DND-41 (cell line): ENCODE results near the gene ZNF609.

Experiments used
- ATAC-seq: fragments of 200-7000 bp; cut with Tn5 transposase; 3 replicates; pipeline ENCODE4 v1.9.1; 2021; ENCODE audit warnings: low read depth; ENCODE audit not compliant: insufficient read depth
- DNase-seq: peaks from one replicate; pipeline ENCODE4 v3.0.0-alpha.2; 2020
- H2AFZ ChIP-seq: 2 replicates; pipeline ENCODE4 v1.6.0; 2012; ENCODE audit warnings: low read depth, low read length
- H3K27ac ChIP-seq: 2 replicates; pipeline ENCODE4 v1.5.1; 2012; ENCODE audit warnings: low read length, inconsistent platforms
- H3K27me3 ChIP-seq: fragments of 200-600 bp; sonication (generic); 2 replicates; pipeline ENCODE4 v1.6.0; 2012; ENCODE audit warnings: low read length, mild to moderate bottlenecking, inconsistent platforms; ENCODE audit not compliant: insufficient read depth, poor library complexity
- H3K36me3 ChIP-seq: 2 replicates; pipeline ENCODE4 v1.5.1; 2012; ENCODE audit warnings: low read length, inconsistent platforms; ENCODE audit not compliant: insufficient read depth
- H3K4me1 ChIP-seq: 2 replicates; pipeline ENCODE4 v1.5.1; 2012; ENCODE audit warnings: mild to moderate bottlenecking, low read length; ENCODE audit not compliant: insufficient read depth
- H3K4me2 ChIP-seq: 2 replicates; pipeline ENCODE4 v1.6.0; 2012; ENCODE audit warnings: mild to moderate bottlenecking, moderate library complexity, low read length, inconsistent platforms; ENCODE audit not compliant: insufficient read depth
- H3K4me3 ChIP-seq, 2 experiments: fragments of 200-600 bp in 1 of 2; shearing (Covaris generic) in 1 of 2; 2 replicates each; pipeline ENCODE4 v1.5.1; 2012 to 2016; ENCODE audit warnings: inconsistent platforms in 2 of 2, low read length in 2 of 2, mild to moderate bottlenecking in 2 of 2, low read depth in 1 of 2, moderate library complexity in 1 of 2
- H3K79me2 ChIP-seq: 2 replicates; pipeline ENCODE4 v1.6.0; 2012; ENCODE audit warnings: low read length, inconsistent platforms; ENCODE audit not compliant: insufficient read depth
- H3K9ac ChIP-seq: 2 replicates; pipeline ENCODE4 v1.6.0; 2012; ENCODE audit warnings: low read depth, mild to moderate bottlenecking, inconsistent platforms, low read length, moderate library complexity
- H3K9me3 ChIP-seq: 2 replicates; pipeline ENCODE4 v1.5.1; 2012; ENCODE audit warnings: low read length, moderate library complexity, mild to moderate bottlenecking, inconsistent platforms; ENCODE audit not compliant: insufficient read depth, severe bottlenecking
- H4K20me1 ChIP-seq: 2 replicates; pipeline ENCODE4 v1.6.0; 2012; ENCODE audit warnings: low read length; ENCODE audit not compliant: insufficient read depth
- EZH2 ChIP-seq: IDR thresholded peaks from 3 replicates; pipeline ENCODE4 v1.6.1; 2012; ENCODE audit warnings: borderline replicate concordance, low read depth, mild to moderate bottlenecking, moderate library complexity, low read length, inconsistent platforms; ENCODE audit not compliant: severe bottlenecking
- TF ChIP-seq, protein P1 (sequence below): IDR thresholded peaks from 2 replicates; pipeline ENCODE4 v1.5.1; 2012; ENCODE audit warnings: borderline replicate concordance, low read length, moderate library complexity, mild to moderate bottlenecking; ENCODE audit not compliant: poor library complexity, severe bottlenecking; ENCODE audit errors: extremely low read depth

Gene ZNF609

GRCh38 chr15:64441852-64442251 is 18.5 kb upstream of the ZNF609 start:
- Histone ChIP-seq H3K4me2 (no peak overlapping the region), H3K79me2 (no peaks in the 10 kb centered on the region), H3K9ac (no peak overlapping the region), H2AFZ (no peak overlapping the region), H3K27ac (no peak overlapping the region), H4K20me1 (no peaks in the 10 kb centered on the region), H3K27me3 (no peaks in the 10 kb centered on the region), H3K4me3 (no peak overlapping the region), H3K4me1 (no peaks in the 10 kb centered on the region), H3K9me3 (no peaks in the 10 kb centered on the region), H3K36me3 (peaks cover 3% of the 10 kb centered on the region; the same call in 1 of the 2 replicates)
- ATAC-seq (no peak), DNase-seq (no peak)
- TF ChIP-seq, protein P1, sequence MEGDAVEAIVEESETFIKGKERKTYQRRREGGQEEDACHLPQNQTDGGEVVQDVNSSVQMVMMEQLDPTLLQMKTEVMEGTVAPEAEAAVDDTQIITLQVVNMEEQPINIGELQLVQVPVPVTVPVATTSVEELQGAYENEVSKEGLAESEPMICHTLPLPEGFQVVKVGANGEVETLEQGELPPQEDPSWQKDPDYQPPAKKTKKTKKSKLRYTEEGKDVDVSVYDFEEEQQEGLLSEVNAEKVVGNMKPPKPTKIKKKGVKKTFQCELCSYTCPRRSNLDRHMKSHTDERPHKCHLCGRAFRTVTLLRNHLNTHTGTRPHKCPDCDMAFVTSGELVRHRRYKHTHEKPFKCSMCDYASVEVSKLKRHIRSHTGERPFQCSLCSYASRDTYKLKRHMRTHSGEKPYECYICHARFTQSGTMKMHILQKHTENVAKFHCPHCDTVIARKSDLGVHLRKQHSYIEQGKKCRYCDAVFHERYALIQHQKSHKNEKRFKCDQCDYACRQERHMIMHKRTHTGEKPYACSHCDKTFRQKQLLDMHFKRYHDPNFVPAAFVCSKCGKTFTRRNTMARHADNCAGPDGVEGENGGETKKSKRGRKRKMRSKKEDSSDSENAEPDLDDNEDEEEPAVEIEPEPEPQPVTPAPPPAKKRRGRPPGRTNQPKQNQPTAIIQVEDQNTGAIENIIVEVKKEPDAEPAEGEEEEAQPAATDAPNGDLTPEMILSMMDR, result no peak
- no peak for TF ChIP-seq EZH2

- DNase-seq, result no peak
- Histone ChIP-seq H3K9ac (no peak overlapping the region), H3K79me2 (no peaks in the 10 kb centered on the region)
Observed at GRCh38 chr15:64443016-64443415, 17.4 kb upstream of the ZNF609 start.

DNA sequence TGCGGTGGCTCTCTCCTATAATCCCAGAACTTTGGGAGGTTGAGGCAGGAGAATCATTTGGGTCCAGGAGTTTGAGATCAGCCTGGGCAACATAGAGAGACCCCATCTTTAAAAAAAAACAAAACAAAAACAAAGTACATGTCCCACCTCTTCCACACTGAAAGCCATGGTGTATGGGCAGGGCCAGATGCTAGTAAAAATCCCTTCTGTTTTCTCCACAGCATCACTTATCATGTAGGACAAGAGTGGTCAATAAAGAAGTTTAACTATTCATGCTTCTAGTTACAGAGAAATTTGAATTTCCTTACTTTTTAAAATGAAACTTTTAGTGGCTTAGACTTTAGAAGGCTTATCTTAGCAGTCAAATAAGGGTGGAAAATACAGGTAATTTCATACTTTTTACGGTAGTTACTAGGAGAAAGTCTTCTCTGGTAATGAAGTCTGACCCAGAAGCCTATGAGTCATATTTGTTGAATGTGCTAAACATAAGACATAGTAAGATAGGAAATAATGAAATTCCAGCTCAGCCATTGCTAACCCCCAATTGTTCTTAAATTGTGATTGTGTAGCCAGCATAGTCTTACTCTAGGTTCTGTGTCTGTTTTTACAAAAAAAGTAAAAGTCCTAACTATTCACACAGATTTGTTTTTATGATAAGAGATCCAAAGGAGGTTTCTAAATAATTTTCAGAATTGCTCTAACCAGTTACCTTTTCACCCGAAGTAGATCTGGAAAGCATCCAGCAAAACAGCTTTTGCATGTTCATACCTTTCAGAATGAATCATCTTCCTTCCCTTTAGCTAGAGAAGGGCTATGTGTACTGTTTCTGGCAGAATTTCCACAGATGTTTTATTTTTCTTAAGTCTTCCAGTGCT is 16.4 kb upstream of the ZNF609 start:
- Histone ChIP-seq H3K9ac (no peak overlapping the region), H3K36me3 (peaks cover 8% of the 10 kb centered on the region; the same call in 1 of the 2 replicates), H3K27me3 (no peaks in the 10 kb centered on the region), H2AFZ (no peak overlapping the region), H3K9me3 (no peaks in the 10 kb centered on the region), H3K4me3 (no peak overlapping the region), H3K79me2 (no peaks in the 10 kb centered on the region), H3K27ac (no peak overlapping the region), H4K20me1 (no peaks in the 10 kb centered on the region), H3K4me2 (no peak overlapping the region), H3K4me1 (no peaks in the 10 kb centered on the region)
- TF ChIP-seq, protein P1, result no peak
- ATAC-seq (no peak), DNase-seq (no peak)

More at GRCh38 chr15:64443016-64443415, 17.4 kb upstream of the ZNF609 start:
- no peak for ATAC-seq
- H3K4me1 ChIP-seq, result no peaks in the 10 kb centered on the region
- no peaks in the 10 kb centered on the region for H3K9me3 ChIP-seq
- H3K27me3 ChIP-seq, result no peaks in the 10 kb centered on the region
- H3K4me2 ChIP-seq, result no peak overlapping the region
- peaks cover 8% of the 10 kb centered on the region; the same call in 1 of the 2 replicates for H3K36me3 ChIP-seq
- no peak overlapping the region for H3K4me3 ChIP-seq
- no peaks in the 10 kb centered on the region for H4K20me1 ChIP-seq
- no peak overlapping the region for H3K27ac ChIP-seq
- TF ChIP-seq EZH2, result no peak
- TF ChIP-seq, protein P1, result no peak
- H2AFZ ChIP-seq, result no peak overlapping the region
